ENCODE data around the gene OBI1.

- no peak for TF ChIP-seq CTCF (conservative IDR thresholded peaks at IDR 0.05; ENCODE audit: low read depth, low read length)
- TF ChIP-seq EZH2 (IDR thresholded peaks at IDR 0.05; ENCODE audit: low read length, unreplicated experiment) = no peak
These were observed 59.9 kb downstream of the OBI1 start for GRCh38 chr13:78598966-78599644.

All from PC-3 (cell line).